HG02938 (cell line): ENCODE measurements around the gene ACVRL1.

Source experiments
- ATAC-seq: cut with Tn5 transposase; IDR thresholded peaks from one replicate; pipeline ENCODE4 v1.9.1; 2021; ENCODE audit warnings: mild to moderate bottlenecking, moderate library complexity; ENCODE audit not compliant: unreplicated experiment

Gene ACVRL1

GRCh38 chr12:51896236-51896635 is 11.1 kb upstream of the ACVRL1 start:
- no peak for ATAC-seq

DNA sequence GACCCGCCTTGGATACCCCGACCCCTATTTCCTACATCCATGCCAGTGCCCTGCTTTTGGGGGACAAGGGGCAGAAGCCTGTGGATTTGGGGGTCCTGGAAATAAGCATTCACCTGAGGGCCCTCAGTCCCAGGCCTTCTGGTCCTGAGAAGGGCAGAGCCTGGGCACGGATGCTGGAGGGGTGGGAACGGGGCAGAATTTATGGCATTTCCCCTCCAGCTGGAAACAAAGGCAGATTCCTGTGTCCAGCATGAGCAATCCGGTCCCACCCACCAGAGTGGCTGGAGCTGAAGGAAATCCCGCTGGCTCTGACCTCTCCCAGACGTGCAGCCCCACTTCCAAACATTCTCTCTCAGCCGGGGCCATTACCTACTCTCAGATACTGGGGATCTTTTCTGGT is 10.1 kb upstream of the ACVRL1 start:
- no peak for ATAC-seq

- no peak for ATAC-seq
Observed at GRCh38 chr12:51898506-51898905, 8.8 kb upstream of the ACVRL1 start.

DNA sequence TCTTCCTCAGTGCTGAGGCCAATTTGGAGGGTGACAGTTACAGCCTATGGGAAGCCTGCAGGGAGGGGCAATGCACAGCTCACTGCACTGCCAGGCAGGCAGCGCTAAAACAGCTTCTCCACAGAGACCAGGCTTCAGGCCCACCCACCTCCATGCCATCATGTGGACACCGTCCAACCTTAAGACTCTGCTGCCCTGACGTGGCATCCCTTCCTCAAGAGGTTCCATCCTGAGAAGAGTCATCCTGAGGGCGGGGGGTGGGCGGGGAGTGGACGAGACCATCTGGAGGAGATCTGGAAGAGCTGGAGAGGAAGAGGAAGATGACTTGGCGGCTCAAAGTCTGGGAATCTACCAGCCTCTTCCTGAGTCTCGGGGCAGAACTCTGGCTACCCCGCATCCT is 8.4 kb upstream of the ACVRL1 start:
- ATAC-seq: no peak

- no peak for ATAC-seq
Observed at GRCh38 chr12:51900323-51900889, 6.9 kb upstream of the ACVRL1 start.

DNA sequence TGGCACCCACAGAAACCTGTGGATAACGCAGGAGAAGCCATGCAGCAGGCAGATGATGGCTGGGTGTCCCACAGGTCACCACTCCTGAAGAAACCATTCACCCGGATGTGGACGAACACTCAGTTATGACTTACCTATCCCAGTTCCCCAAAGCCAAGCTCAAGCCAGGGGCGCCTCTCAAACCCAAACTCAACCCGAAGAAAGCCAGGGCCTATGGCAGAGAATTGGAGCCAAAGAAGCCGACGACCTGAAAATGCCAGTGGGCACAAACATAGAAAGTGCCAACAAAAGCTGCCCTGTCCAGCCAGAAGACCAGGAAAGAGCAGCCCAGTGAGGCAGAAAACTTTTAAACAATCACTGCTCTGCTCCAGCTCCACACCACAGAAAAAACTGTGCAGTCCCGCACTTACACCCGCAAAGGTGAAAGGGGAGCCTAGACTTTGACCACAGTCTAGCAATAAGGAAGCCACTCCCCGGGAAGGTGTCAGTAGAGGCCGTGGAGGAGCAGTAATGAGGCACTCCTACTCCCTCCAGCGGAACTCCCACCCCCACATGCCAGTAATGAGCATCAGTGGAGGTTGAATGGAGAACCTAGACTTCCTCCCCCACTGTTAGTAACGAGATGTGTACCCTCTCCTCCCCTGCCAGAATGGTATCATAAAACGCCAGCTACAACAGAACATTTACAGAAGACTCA is 6.0 kb upstream of the ACVRL1 start:
- ATAC-seq: no peak

- no peak for ATAC-seq
Observed at GRCh38 chr12:51901881-51902280, 5.4 kb upstream of the ACVRL1 start.

GRCh38 chr12:51904951-51905470 is 2.3 kb upstream of the ACVRL1 start:
- no peak for ATAC-seq

DNA sequence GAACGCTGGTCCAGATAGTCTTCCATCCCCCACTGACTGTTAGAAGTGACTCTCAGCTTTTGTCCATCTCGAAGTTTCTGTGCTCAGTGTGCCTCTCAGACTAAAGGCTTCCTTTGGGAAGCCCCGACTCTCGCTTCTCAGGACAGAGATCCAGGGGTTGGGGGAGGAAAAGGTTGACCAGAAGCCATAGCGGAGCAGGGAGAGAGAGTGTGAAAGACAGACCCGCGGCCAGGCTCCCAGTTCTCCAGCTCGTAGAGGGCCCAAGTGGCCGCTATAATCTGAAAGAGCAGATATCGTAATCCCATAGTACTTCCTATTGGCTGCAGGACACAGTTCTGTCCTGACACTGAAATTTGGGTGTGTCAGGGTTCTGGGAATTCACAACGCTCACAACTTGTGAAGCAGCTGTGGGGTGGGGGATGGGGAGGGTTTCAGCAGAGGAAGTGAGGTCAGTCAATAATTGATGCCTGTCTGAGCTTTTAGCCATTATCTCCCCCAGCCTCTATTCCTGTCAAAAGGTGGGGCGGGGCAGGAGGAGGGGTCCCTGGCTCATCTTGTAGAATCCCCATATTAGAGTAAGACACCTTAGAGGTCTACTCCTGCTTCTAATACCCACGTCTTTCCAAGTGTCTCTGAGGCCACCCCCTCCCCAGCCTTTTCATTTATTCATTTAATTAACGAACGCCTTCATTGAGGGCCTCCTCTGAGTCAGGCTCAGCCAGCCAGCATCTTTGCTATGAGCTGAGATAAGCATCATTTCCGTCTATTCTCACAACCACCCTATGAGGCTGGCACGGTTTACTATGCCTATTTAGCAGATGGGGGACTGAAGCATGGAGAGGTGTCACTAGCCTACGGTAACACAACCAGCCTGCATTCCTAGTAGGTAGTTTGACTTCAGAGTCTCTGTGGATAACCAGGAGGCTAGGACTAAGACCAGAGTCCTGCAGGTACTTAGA is 1.6 kb upstream of the ACVRL1 start:
- ATAC-seq: no peak

GRCh38 chr12:51906430-51907082 is 748 bp upstream of the ACVRL1 start:
- ATAC-seq: no peak

GRCh38 chr12:51907856-51908425 is 637 bp downstream of the ACVRL1 start:
- no peak for ATAC-seq

GRCh38 chr12:51908876-51909592 is 1.7 kb downstream of the ACVRL1 start:
- ATAC-seq: no peak

GRCh38 chr12:51910168-51910567 is 2.9 kb downstream of the ACVRL1 start:
- ATAC-seq: no peak

- no peak for ATAC-seq
Observed at GRCh38 chr12:51910691-51911090, 3.4 kb downstream of the ACVRL1 start.

DNA sequence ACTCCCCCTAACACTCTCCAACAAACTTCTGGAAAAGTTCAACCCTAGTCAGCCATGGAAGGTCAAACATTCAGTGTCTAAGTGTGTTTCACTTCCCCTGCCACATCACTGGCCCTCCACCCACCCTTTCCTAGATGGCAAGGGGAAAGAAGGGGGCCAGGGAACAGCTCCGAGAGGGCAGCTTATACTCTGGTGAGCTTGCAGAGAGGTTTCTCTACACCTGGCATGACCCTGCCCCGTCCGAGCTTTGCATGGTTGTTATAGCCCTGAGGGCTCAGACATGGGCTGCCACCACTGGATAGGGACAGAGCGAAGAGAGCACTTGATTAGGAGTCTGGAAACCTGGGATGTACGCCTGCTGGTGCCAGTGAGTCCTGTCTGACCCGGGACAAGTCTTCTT is 4.0 kb downstream of the ACVRL1 start:
- no peak for ATAC-seq

DNA sequence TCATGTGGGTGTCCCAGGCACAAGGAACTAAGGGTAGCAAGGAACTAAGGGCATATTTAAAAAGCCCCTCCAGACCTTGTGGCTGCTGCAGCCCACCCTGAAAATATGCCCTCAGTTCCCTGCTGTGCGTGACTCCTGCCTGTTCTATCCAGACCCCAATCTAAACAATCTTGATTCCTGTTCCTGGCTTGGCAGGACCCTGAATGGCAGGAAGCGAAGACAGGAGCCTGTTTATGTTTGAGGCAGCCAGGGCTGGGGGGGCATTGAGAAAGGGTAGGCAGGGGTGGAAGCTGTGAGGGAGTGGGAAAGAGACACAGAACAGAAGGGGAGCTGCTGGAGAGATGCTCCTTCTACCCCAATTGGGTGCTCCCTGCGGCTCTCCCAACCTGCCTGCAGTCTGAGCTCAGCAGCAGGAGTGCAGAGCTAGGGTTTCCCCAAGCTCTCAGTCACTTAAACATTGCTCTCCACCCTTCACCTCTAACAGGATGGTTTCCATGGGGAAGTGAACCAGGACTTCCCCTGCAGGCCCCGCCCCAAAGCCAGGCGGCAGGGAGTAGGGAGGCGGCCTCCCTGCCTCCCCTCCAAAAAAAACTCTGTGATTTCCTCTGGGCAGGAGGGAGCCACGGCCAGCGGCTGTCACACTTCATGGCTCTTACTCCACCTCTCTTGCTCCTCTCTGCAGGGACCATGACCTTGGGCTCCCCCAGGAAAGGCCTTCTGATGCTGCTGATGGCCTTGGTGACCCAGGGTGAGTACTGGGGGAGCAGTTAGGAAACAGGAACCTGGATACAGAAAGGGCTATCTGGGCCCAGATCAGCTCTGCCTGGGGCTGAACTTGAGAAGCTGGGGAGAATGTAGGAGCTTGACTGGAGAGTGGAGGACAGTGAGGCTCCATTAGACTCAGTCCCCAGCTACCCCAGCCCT is 4.7 kb downstream of the ACVRL1 start:
- ATAC-seq: no peak

- ATAC-seq: no peak
Observed at GRCh38 chr12:51913071-51914033, 6.0 kb downstream of the ACVRL1 start.
